ENCODE data around the gene CDC73. TPM values are rescaled to one million over a fixed set of nuclear protein-coding genes. Genes with fewer than 3 reads are reported as not detected.

Gene CDC73
- total RNA-seq, 1 experiment from 2014 or later, result 10.0 TPM

DNA sequence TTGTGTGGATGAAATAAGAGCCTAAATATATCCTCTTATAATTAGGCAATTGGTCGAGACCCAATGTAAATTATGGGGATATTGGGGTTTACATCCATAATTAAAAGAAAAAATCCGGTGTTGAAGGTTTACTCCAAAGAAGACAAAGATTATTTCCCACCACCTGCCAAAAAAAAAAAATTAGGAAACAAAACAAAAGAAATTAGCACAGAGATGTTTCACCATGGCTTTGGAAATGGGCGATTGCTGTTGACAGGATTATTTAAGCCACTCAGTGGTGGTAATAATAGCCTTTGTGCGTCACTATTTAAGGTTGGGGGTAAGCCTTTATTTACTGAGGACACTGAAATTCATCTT, 16.0 kb upstream of the CDC73 start:
- TF ChIP-seq, protein P1, sequence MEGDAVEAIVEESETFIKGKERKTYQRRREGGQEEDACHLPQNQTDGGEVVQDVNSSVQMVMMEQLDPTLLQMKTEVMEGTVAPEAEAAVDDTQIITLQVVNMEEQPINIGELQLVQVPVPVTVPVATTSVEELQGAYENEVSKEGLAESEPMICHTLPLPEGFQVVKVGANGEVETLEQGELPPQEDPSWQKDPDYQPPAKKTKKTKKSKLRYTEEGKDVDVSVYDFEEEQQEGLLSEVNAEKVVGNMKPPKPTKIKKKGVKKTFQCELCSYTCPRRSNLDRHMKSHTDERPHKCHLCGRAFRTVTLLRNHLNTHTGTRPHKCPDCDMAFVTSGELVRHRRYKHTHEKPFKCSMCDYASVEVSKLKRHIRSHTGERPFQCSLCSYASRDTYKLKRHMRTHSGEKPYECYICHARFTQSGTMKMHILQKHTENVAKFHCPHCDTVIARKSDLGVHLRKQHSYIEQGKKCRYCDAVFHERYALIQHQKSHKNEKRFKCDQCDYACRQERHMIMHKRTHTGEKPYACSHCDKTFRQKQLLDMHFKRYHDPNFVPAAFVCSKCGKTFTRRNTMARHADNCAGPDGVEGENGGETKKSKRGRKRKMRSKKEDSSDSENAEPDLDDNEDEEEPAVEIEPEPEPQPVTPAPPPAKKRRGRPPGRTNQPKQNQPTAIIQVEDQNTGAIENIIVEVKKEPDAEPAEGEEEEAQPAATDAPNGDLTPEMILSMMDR (conservative IDR thresholded peaks at IDR 0.05; ENCODE audit: low read depth, low read length), result no peak
- TF ChIP-seq EZH2phosphoT487 (IDR thresholded peaks at IDR 0.05; ENCODE audit: borderline replicate concordance, low read length) (no peak), EZH2 (IDR thresholded peaks at IDR 0.05; ENCODE audit: low read length, unreplicated experiment) (no peak)
- DNase-seq (no peak), ATAC-seq (no peak)
- H3K4me1 ChIP-seq (ENCODE audit: insufficient read depth, low read length), result peaks cover 17% of the 10 kb centered on the region
- H3K4me2 ChIP-seq (ENCODE audit: low read length), result peak overlapping the region; percentile 98
- no peaks in the 10 kb centered on the region for H3F3A ChIP-seq (ENCODE audit: low read length, unreplicated experiment)
- peak overlapping the region; percentile 85 for H3K27ac ChIP-seq (ENCODE audit: low read length)
- peak overlapping the region; percentile 86 for H3K4me3 ChIP-seq (ENCODE audit: low read length)
- H3K36me3 ChIP-seq (ENCODE audit: low read depth, low read length), result no peaks in the 10 kb centered on the region
- H3K27me3 ChIP-seq (ENCODE audit: low read length), result no peaks in the 10 kb centered on the region
- intact Hi-C loops (cut with micrococcal nuclease), result loop anchor here (1.0 to 2.0 kb wide), 3 partner anchors 10 to 47 kb away; partner anchors contain the start of genes CDC73, RO60 and UCHL5
- ChIA-PET POLR2A (ENCODE audit: unreplicated experiment) (interaction anchor here (0.6 kb wide), 3 partner anchors 41 to 590 kb away, joined by 3 to 11 read pairs (median 9); no protein-coding TSS in a partner anchor), CTCF (interaction anchor here (0.6 to 0.7 kb wide), 2 partner anchors 47 to 232 kb away, joined by 4 to 5 read pairs; partner anchors contain the start of gene UCHL5)
- H3K79me2 ChIP-seq (ENCODE audit: low read length), result peaks cover 38% of the 10 kb centered on the region
- BruUV-seq (replicated peaks), result TSS peak; percentile 92
- no peaks in the 10 kb centered on the region for H3K9me2 ChIP-seq (replicated peaks; ENCODE audit: low read length)
- no peaks in the 10 kb centered on the region for H3K9me3 ChIP-seq (ENCODE audit: low read length)
- H4K20me1 ChIP-seq (ENCODE audit: low read length), result no peaks in the 10 kb centered on the region; the same call in 1 of the 2 replicates
- peak overlapping the region; percentile 78 for H3K9ac ChIP-seq (ENCODE audit: low read length)
- H2AFZ ChIP-seq (ENCODE audit: low read length), result peak overlapping the region; percentile 83

DNA sequence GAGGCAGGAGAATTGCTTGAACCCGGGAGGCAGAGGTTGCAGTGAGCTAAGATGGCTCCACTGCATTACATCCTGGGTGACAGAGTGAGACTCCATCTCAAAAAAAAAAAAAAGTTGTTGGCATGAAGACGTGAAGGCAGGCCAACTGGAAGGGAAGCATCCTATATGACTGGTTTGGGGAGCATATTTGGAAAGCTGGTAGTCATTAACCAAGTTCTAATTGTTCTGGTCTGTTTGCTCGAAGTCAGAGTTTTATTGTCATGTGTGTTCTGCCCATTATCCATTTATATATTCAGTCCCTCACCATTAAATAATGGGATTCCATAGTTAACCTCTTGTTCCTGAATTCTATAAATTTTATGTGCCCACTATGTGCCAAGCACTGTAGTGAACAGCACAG, 13.4 kb upstream of the CDC73 start:
- intact Hi-C loops (cut with micrococcal nuclease), result no loop called here
- H3K4me2 ChIP-seq (ENCODE audit: low read length), result no peak overlapping the region
- H3K9me2 ChIP-seq (replicated peaks; ENCODE audit: low read length), result no peaks in the 10 kb centered on the region
- CTCF ChIA-PET, result no interaction called here
- H3K4me1 ChIP-seq (ENCODE audit: insufficient read depth, low read length), result peaks cover 32% of the 10 kb centered on the region
- no peaks in the 10 kb centered on the region for H3K27me3 ChIP-seq (ENCODE audit: low read length)
- ATAC-seq (no peak), DNase-seq (no peak)
- H2AFZ ChIP-seq (ENCODE audit: low read length), result no peak overlapping the region
- H3K27ac ChIP-seq (ENCODE audit: low read length), result no peak overlapping the region
- TF ChIP-seq EZH2 (IDR thresholded peaks at IDR 0.05; ENCODE audit: low read length, unreplicated experiment), result no peak
- TF ChIP-seq, protein P1 (conservative IDR thresholded peaks at IDR 0.05; ENCODE audit: low read depth, low read length), result no peak
- no peaks in the 10 kb centered on the region; the same call in 1 of the 2 replicates for H4K20me1 ChIP-seq (ENCODE audit: low read length)
- H3K36me3 ChIP-seq (ENCODE audit: low read depth, low read length), result no peaks in the 10 kb centered on the region
- H3K79me2 ChIP-seq (ENCODE audit: low read length), result peaks cover 12% of the 10 kb centered on the region
- no peaks in the 10 kb centered on the region for H3K9me3 ChIP-seq (ENCODE audit: low read length)
- no TSS peak for BruUV-seq (replicated peaks)
- no peaks in the 10 kb centered on the region for H3F3A ChIP-seq (ENCODE audit: low read length, unreplicated experiment)
- H3K9ac ChIP-seq (ENCODE audit: low read length), result no peak overlapping the region
- no peak overlapping the region for H3K4me3 ChIP-seq (ENCODE audit: low read length)
- POLR2A ChIA-PET (ENCODE audit: unreplicated experiment), result no interaction called here

DNA sequence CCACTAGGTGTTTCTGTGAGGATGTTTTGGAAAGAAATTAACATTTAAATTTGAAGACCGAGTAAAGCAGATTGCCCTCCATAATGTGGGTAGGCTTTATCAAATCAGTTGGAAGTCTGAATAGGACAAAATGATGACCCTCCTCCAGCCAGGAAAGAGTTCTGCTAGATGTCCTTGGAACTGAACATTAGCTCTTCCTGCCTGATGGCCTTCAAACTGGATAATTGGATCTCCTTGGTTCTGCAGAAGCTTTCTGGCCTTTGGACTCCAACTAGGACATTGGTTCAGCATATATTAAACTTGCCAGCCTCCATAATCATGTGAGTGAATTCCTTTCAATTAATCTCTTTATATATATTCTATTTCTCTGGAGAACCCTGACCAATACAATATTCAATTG, 12.2 kb upstream of the CDC73 start:
- no peak for ATAC-seq
- Histone ChIP-seq H3K9me2 (replicated peaks; ENCODE audit: low read length) (no peaks in the 10 kb centered on the region), H3K4me1 (ENCODE audit: insufficient read depth, low read length) (peaks cover 38% of the 10 kb centered on the region), H3K9me3 (ENCODE audit: low read length) (no peaks in the 10 kb centered on the region), H3K9ac (ENCODE audit: low read length) (no peak overlapping the region), H2AFZ (ENCODE audit: low read length) (no peak overlapping the region), H3K27ac (ENCODE audit: low read length) (no peak overlapping the region), H3K79me2 (ENCODE audit: low read length) (peaks cover under 1% of the 10 kb centered on the region; the same call in 1 of the 2 replicates), H3K27me3 (ENCODE audit: low read length) (no peaks in the 10 kb centered on the region), H3K4me3 (ENCODE audit: low read length) (no peak overlapping the region), H3F3A (ENCODE audit: low read length, unreplicated experiment) (no peaks in the 10 kb centered on the region), H3K36me3 (ENCODE audit: low read depth, low read length) (no peaks in the 10 kb centered on the region), H3K4me2 (ENCODE audit: low read length) (no peak overlapping the region), H4K20me1 (ENCODE audit: low read length) (no peaks in the 10 kb centered on the region)
- no TSS peak for BruUV-seq (replicated peaks)
- DNase-seq, result no peak
- ChIA-PET CTCF (no interaction called here), POLR2A (ENCODE audit: unreplicated experiment) (no interaction called here)
- TF ChIP-seq, protein P1 (conservative IDR thresholded peaks at IDR 0.05; ENCODE audit: low read depth, low read length), result no peak
- no peak for TF ChIP-seq EZH2 (IDR thresholded peaks at IDR 0.05; ENCODE audit: low read length, unreplicated experiment)
- no peak for TF ChIP-seq EZH2phosphoT487 (IDR thresholded peaks at IDR 0.05; ENCODE audit: borderline replicate concordance, low read length)
- intact Hi-C loops (cut with micrococcal nuclease), result loop anchor here (10.0 kb wide), 1 partner anchor 635 kb away; no protein-coding TSS in a partner anchor

Measured in PC-3 (cell line).